ENCODE measurements around the gene OXNAD1.

DNA sequence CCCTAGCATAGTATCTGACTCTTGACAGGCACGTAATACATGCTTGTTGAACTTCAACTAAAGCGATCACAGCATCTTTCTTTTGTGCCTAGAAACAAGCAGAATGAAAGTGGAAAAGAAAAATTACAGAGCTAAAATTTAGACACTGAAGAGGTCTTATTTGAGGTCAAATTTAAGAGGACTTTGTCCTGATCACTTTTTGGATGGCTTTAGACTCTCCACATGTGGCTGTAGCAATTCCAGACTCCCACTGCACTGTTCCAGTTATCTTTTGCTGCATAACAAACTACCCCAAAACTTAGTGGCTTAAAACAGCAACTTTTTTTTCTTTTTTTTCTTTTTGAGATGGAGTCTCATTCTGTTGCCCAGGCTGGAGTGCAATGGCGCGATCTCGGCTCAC lies 23.8 kb upstream of the OXNAD1 start:
- no peak for TF ChIP-seq POLR2AphosphoS5 (IDR thresholded peaks at IDR 0.05; ENCODE audit: borderline replicate concordance, low read depth, low read length)
- no peak for TF ChIP-seq EZH2 (IDR thresholded peaks at IDR 0.05)

Measured in SK-N-MC (cell line).